Keratinocyte (primary cell): ENCODE results near the gene DDX39A. TPM values are rescaled to one million over a fixed set of nuclear protein-coding genes. Genes with fewer than 3 reads are reported as not detected.
"Not testable (repeated sequence)": the region's sequence is repeated elsewhere in the genome, so short reads cannot be mapped to it uniquely, and the experiment has no call there.

Experiments
- DNase-seq: peaks from one replicate; pipeline ENCODE4 v3.0.0-alpha.2; 2011; ENCODE audit warnings: low read depth, missing footprints, low spot score
- FAIRE-seq: peaks from 2 replicates; lab custom pipeline; 2011; peaks lifted over from hg19 to GRCh38; lab: Jason Lieb, UNC
- H2AFZ ChIP-seq: 2 replicates; pipeline ENCODE4 v1.6.0; 2012; ENCODE audit warnings: low read length, control low read depth, inconsistent platforms; ENCODE audit not compliant: control insufficient read depth
- H3K27ac ChIP-seq: 2 replicates; pipeline ENCODE4 v1.5.1; 2011; ENCODE audit warnings: low read length; ENCODE audit not compliant: control insufficient read depth, insufficient read depth
- H3K27me3 ChIP-seq: 3 replicates; pipeline ENCODE4 v1.6.0; 2011; ENCODE audit warnings: low read length; ENCODE audit not compliant: control insufficient read depth, insufficient read depth; ENCODE audit errors: extremely low read depth
- H3K36me3 ChIP-seq, 2 experiments: 2 replicates in 1 of 2; 3 replicates in 1 of 2; pipeline ENCODE4 v1.5.1; 2011; ENCODE audit warnings: low read length in 2 of 2, mild to moderate bottlenecking in 1 of 2; ENCODE audit not compliant: control insufficient read depth in 2 of 2, insufficient read depth in 2 of 2; ENCODE audit errors: extremely low read depth in 1 of 2
- H3K4me1 ChIP-seq: 3 replicates; pipeline ENCODE4 v1.5.1; 2011; ENCODE audit warnings: low read length; ENCODE audit not compliant: control insufficient read depth, insufficient read depth; ENCODE audit errors: extremely low read depth
- H3K4me2 ChIP-seq: 3 replicates; pipeline ENCODE4 v1.6.0; 2011; ENCODE audit warnings: low read depth, low read length; ENCODE audit not compliant: control insufficient read depth, insufficient read depth; ENCODE audit errors: extremely low read depth
- H3K4me3 ChIP-seq, 3 experiments: fragments of 200-600 bp in 1 of 3; sonication (generic) in 1 of 3; 2 replicates in 2 of 3; 3 replicates in 1 of 3; pipeline ENCODE4 v1.5.1; 2011 to 2016; ENCODE audit warnings: low read length in 3 of 3, mild to moderate bottlenecking in 3 of 3, control low read depth in 2 of 3, inconsistent platforms in 1 of 3, low read depth in 1 of 3, mixed read lengths in 1 of 3, mixed run types in 1 of 3, moderate library complexity in 1 of 3; ENCODE audit not compliant: control insufficient read depth in 2 of 3, insufficient read depth in 2 of 3; ENCODE audit errors: extremely low read depth in 1 of 3
- H3K79me2 ChIP-seq: 2 replicates; pipeline ENCODE4 v1.6.0; 2012; ENCODE audit warnings: low read length; ENCODE audit not compliant: control insufficient read depth, insufficient read depth
- H3K9ac ChIP-seq: 3 replicates; pipeline ENCODE4 v1.6.0; 2011; ENCODE audit warnings: low read length; ENCODE audit not compliant: control insufficient read depth, insufficient read depth; ENCODE audit errors: extremely low read depth
- H3K9me1 ChIP-seq: 3 replicates; pipeline ENCODE4 v1.6.0; 2011; ENCODE audit warnings: low read length; ENCODE audit not compliant: control insufficient read depth, insufficient read depth; ENCODE audit errors: extremely low read depth
- H3K9me3 ChIP-seq: 2 replicates; pipeline ENCODE4 v1.5.1; 2012; ENCODE audit warnings: low read depth, low read length; ENCODE audit not compliant: control insufficient read depth
- H4K20me1 ChIP-seq: 3 replicates; pipeline ENCODE4 v1.6.0; 2011; ENCODE audit warnings: low read length; ENCODE audit not compliant: control insufficient read depth, insufficient read depth; ENCODE audit errors: extremely low read depth
- CTCF ChIP-seq, 3 experiments: IDR thresholded peaks in 1 of 3; conservative IDR thresholded peaks in 1 of 3; optimal IDR thresholded peaks in 1 of 3; 2 replicates in 2 of 3; 3 replicates in 1 of 3; pipeline versions ENCODE3 to v1.5.1; 2011; ENCODE audit warnings: low read length in 3 of 3, mild to moderate bottlenecking in 3 of 3, moderate library complexity in 2 of 3, control low read depth in 1 of 3, inconsistent platforms in 1 of 3; ENCODE audit not compliant: insufficient read depth in 2 of 3; ENCODE audit errors: extremely low read depth in 1 of 3
- EZH2 ChIP-seq: IDR thresholded peaks from one replicate; pipeline ENCODE4 v1.6.1; 2012; ENCODE audit warnings: inconsistent platforms, mild to moderate bottlenecking, low read length, moderate library complexity
- dilution Hi-C: fragments of 300-500 bp; cut with MboI; formaldehyde crosslinking; loops from one replicate; pipeline ENCODE4 v1.7.0; 2020; ENCODE audit warnings: low sequenced_read_pairs; ENCODE audit not compliant: extremely low pct_ligation_motif_present
- polyA plus RNA-seq, 5 experiments: library from polyadenylated mRNA; depleted of rRNA in 3 of 5; stranded (reverse) in 3 of 5; stranded (forward) in 1 of 5; unstranded in 1 of 5; fragments of >200 nt; gene quantifications; 1 replicate in 1 of 5; 2 replicates in 3 of 5; 3 replicates in 1 of 5; pipeline versions ENCODE4 v1.2.1 to v1.2.3, GENCODE V29; 2011 to 2012; ENCODE audit warnings: missing spikeins in 2 of 5, low read depth in 1 of 5, low replicate concordance in 1 of 5

Gene DDX39A
- polyA plus RNA-seq, 1 donor (not counting 4 experiments of a cell fraction or from before 2014, with no cell fraction given) = 54.9 TPM

- DNase-seq (no peak), FAIRE-seq (no peak)
- Histone ChIP-seq H3K9ac (no peak overlapping the region), H4K20me1 (no peaks in the 10 kb centered on the region), H3K4me2 (no peak overlapping the region), H3K27me3 (no peaks in the 10 kb centered on the region), H3K79me2 (no peaks in the 10 kb centered on the region), H3K9me1 (no peaks in the 10 kb centered on the region), H3K36me3 (no peaks in the 10 kb centered on the region), H3K27ac (no peak overlapping the region), H2AFZ (no peak overlapping the region), H3K4me1 (no peaks in the 10 kb centered on the region), H3K9me3 (no peaks in the 10 kb centered on the region), H3K4me3 (no peak overlapping the region)
- dilution Hi-C loops = no loop called here
- TF ChIP-seq EZH2 (no peak), CTCF (optimal IDR thresholded peaks at IDR 0.05 in 1 of 3, IDR thresholded peaks at IDR 0.05 in 1 of 3, conservative IDR thresholded peaks at IDR 0.05 in 1 of 3; ENCODE audit: extremely low read depth in 1 of 3, insufficient read depth in 2 of 3, low read length in 3 of 3) (no peak)
These were observed 48.2 kb upstream of the DDX39A start for GRCh38 chr19:14467391-14467790.

GRCh38 chr19:14463747-14464146 is 44.6 kb upstream of the DDX39A start:
- Histone ChIP-seq H4K20me1 (no peaks in the 10 kb centered on the region), H3K4me1 (no peaks in the 10 kb centered on the region), H3K79me2 (no peaks in the 10 kb centered on the region), H3K9me1 (no peaks in the 10 kb centered on the region), H3K9me3 (no peaks in the 10 kb centered on the region), H3K4me3 (no peak overlapping the region), H3K27ac (no peak overlapping the region), H3K27me3 (no peaks in the 10 kb centered on the region), H3K4me2 (no peak overlapping the region), H2AFZ (no peak overlapping the region), H3K36me3 (no peaks in the 10 kb centered on the region), H3K9ac (no peak overlapping the region)
- dilution Hi-C loops = no loop called here
- no peak for TF ChIP-seq CTCF (optimal IDR thresholded peaks at IDR 0.05 in 1 of 3, IDR thresholded peaks at IDR 0.05 in 1 of 3, conservative IDR thresholded peaks at IDR 0.05 in 1 of 3; ENCODE audit: extremely low read depth in 1 of 3, insufficient read depth in 2 of 3, low read length in 3 of 3)
- TF ChIP-seq EZH2 = no peak
- DNase-seq (no peak), FAIRE-seq (no peak)

GRCh38 chr19:14462401-14462800 is 43.3 kb upstream of the DDX39A start:
- H3K4me3 ChIP-seq, H4K20me1 ChIP-seq, H3K27ac ChIP-seq, DNase-seq, dilution Hi-C loops, H3K9me1 ChIP-seq, H3K79me2 ChIP-seq, FAIRE-seq, H3K27me3 ChIP-seq, H3K4me1 ChIP-seq, H3K4me2 ChIP-seq, H2AFZ ChIP-seq, H3K9ac ChIP-seq, H3K9me3 ChIP-seq, H3K36me3 ChIP-seq: not testable (repeated sequence)
